Measurements from ENCODE around the gene KRT17. TPM values are rescaled to one million over a fixed set of nuclear protein-coding genes. Genes with fewer than 3 reads are reported as not detected.
"Not testable (repeated sequence)": the region's sequence is repeated elsewhere in the genome, so short reads cannot be mapped to it uniquely, and the experiment has no call there.

The KRT17 gene
- total and polyA plus RNA-seq, 9 of the 15 experiments (the other 6 are each of a cell fraction or from before 2014, with no cell fraction given), result 0.23 to 0.25 TPM; not detected in 7

DNA sequence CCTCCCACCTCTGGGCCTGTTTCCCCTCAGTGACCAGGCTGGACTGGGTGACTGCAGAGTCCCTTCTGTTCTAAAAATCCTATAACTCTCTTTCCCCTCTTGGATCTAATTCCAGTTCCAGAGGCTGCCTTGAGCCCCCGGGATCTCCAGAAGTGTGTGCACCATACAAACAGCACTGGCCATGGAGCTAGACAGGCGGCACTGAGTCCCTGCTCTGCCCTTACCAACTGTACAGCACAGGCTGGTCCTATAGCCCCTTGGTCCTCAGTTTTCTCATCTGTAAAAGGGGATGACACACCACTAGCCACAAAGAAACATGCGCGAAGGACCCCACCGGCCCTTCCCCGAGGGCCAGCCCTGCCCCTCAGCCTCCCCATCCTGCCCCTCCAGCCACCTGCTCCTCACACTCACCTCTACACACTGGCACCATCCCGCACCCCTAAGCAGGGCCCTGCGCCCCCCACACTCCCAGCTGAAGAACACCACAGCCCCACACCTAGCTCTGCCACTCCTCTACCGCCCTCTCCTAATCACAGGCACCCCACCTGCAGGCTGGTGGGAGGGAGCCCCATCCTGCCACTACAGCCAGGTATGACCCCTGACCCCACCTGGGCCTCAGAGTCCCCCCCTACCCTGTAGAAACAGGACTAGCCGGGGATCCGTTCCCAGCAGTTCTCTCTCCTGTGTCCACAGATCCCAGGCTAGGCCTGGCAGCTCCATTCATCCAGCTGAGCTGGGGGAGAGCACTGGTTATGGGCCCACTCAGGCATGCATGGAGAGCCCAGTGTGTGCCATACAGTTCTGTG lies 10.9 kb downstream of the KRT17 start:
- Histone ChIP-seq H3K4me3 (no peak overlapping the region), H3K27ac (ENCODE audit: extremely low read depth, low read depth, low read length) (no peak overlapping the region), H3K27me3 (ENCODE audit: control insufficient read depth in 2 of 2, insufficient read depth in 2 of 2, low read length in 2 of 2) (peaks cover 10 to 49% of the 10 kb centered on the region in 2 experiments), H3K79me2 (ENCODE audit: control insufficient read depth, insufficient read depth, low read length) (no peaks in the 10 kb centered on the region), H3K4me1 (replicated peaks in 1 of 2; ENCODE audit: control insufficient read depth in 2 of 2, insufficient read depth in 2 of 2, low read length in 2 of 2) (no peaks in the 10 kb centered on the region), H2AFZ (ENCODE audit: low read depth, low read length) (no peak overlapping the region), H3K4me2 (ENCODE audit: insufficient read depth, low read length) (no peak overlapping the region), H3K36me3 (ENCODE audit: control insufficient read depth, insufficient read depth, low read length) (no peaks in the 10 kb centered on the region), H3K9me1 (ENCODE audit: control insufficient read depth, insufficient read depth, low read length) (no peaks in the 10 kb centered on the region), H3K9me3 (replicated peaks; ENCODE audit: control insufficient read depth, insufficient read depth, low read depth, low read length) (no peaks in the 10 kb centered on the region), H4K20me1 (replicated peaks; ENCODE audit: control insufficient read depth, insufficient read depth, low read length) (0 out of 2 replicates have a peak, but pooled peaks cover 2% of the 10 kb centered on the region), H3K9ac (ENCODE audit: insufficient read depth in 1 of 2, low read depth in 2 of 2, low read length in 2 of 2) (no peak overlapping the region)
- intact Hi-C loops (cut with micrococcal nuclease), result no loop called here
- ChIA-PET POLR2A (no interaction called here), CTCF (ENCODE audit: low intra/inter-chr PET ratio) (no interaction called here)
- in situ Hi-C loops (cut with MboI), result no loop called here
- DNase-seq (ENCODE audit: extremely low read depth in 1 of 4, low spot score in 3 of 4) (no peak), ATAC-seq (no peak), FAIRE-seq (no peak)
- TF ChIP-seq ZNF512 (tag; IDR thresholded peaks at IDR 0.05), result no peak
- 0% methylated on average over 10 of the region's 11 CpGs for WGBS (ENCODE audit: insufficient coverage, low coverage, missing lambda C conversion rate)
- BruUV-seq (replicated peaks), result no TSS peak

DNA sequence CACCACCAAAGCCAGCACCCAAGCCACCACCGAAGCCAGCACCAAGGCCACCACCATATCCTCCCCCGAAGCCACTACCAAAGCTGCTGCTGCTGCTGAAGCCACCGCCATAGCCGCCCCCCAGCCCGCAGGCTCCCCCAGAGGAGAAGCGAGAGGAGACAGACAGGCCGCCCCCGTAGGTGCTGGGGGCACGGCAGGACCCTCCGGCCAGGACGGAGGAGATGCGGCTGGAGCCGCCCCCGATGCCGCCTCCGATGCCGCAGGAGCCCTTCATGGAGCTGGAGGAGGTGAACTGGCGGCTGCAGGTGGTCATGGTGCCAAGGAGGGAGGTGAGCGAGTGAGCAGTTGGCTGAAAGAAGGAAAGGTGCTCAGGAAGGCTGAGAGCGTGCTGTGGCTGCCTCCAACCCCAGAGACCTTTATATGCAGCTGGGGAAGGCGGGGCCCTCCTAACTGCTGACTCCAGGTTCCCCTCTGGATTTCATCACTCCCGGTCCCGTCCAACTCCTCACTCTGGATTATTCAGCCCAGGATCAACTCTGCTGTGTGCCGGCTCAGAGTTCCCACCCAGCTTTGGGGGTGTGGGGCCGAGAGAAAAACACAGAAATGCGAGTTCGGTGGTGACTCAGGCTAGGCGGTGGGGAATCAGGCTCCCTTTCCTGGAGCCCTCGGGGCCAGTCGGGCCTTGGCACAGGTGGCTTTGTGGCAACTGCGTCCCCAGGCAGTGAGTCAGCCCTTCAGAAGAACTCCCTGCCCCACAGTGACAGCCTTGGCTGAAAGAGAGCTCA lies 11.8 kb downstream of the KRT17 start, which contains the start of gene KRT16:
TSS of gene KRT16 (minus strand) at position 392 of the 785 bp plus-strand sequence. CDS start at position 313, 79 bp downstream.
- intact Hi-C loops (cut with micrococcal nuclease); H3K79me2 ChIP-seq (ENCODE audit: control insufficient read depth, insufficient read depth, low read length); in situ Hi-C loops (cut with MboI); H3K4me3 ChIP-seq; H3K9ac ChIP-seq (ENCODE audit: insufficient read depth in 1 of 2, low read depth in 2 of 2, low read length in 2 of 2); BruUV-seq (replicated peaks); H3K36me3 ChIP-seq (ENCODE audit: control insufficient read depth, insufficient read depth, low read length); ATAC-seq; POLR2A ChIA-PET; H3K9me3 ChIP-seq (replicated peaks; ENCODE audit: control insufficient read depth, insufficient read depth, low read depth, low read length); H3K9me1 ChIP-seq (ENCODE audit: control insufficient read depth, insufficient read depth, low read length); H4K20me1 ChIP-seq (replicated peaks; ENCODE audit: control insufficient read depth, insufficient read depth, low read length); FAIRE-seq; DNase-seq (ENCODE audit: extremely low read depth in 1 of 4, low spot score in 3 of 4); H3K27ac ChIP-seq (ENCODE audit: extremely low read depth, low read depth, low read length); CTCF ChIA-PET (ENCODE audit: low intra/inter-chr PET ratio); H3K4me1 ChIP-seq (replicated peaks in 1 of 2; ENCODE audit: control insufficient read depth in 2 of 2, insufficient read depth in 2 of 2, low read length in 2 of 2); H3K4me2 ChIP-seq (ENCODE audit: insufficient read depth, low read length); H2AFZ ChIP-seq (ENCODE audit: low read depth, low read length): not testable (repeated sequence)
- WGBS (ENCODE audit: insufficient coverage, low coverage, missing lambda C conversion rate), result 1% methylated on average over 25 of the region's 31 CpGs
- H3K27me3 ChIP-seq (ENCODE audit: control insufficient read depth in 2 of 2, insufficient read depth in 2 of 2, low read length in 2 of 2), result peaks cover 10 to 49% of the 10 kb centered on the region in 2 experiments
